T-helper 1 cell (primary cell): ENCODE measurements around the gene RILPL1.
"Not testable (repeated sequence)": the region's sequence is repeated elsewhere in the genome, so short reads cannot be mapped to it uniquely, and the experiment has no call there.

Source experiments
- DNase-seq, 5 donors: peaks; one replicate each; pipeline ENCODE4 v3.0.0-alpha.2; 2012 to 2020

The RILPL1 gene

DNA sequence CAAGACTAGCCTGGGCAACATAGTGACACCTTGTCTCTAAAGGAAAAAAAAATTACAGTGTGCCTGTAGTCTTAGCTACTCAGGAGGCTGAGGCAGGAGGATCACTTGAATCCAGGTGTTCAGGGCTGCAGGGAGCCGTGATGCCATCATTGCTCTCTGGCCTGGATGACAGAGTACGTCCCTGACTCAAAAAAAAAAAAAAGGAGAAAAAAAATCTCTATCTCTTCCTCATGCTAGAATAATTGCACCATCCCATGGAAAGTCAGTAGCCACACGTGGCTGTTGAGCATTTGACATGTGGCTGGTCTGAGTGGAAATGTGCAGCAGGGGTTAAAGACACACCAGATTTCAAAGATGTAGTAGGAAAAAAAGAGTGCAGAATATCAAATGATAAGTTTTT, 3.8 kb downstream of the RILPL1 start:
- DNase-seq: no peak

DNA sequence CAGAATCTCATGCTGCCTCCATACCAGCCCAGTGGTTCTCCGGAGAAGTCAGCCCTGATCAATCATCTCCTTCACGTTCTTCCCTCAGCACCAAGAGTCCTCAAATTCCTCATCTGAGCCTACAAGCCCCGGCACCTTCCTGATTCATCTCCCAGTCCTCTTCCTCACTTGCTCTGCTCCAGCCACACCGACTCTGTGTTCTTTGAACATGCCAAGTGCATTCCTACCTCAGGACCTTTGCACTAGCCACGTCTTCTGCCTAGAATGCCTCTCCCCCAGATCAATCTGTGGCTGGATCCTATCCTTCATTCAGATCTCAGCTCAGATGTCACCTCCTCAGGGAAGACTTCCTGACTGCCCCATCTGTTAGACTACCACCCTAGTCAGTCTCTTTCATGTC, 4.7 kb downstream of the RILPL1 start:
- no peak for DNase-seq

- DNase-seq: no peak
Measured at GRCh38 chr12:123526542-123527080, 6.9 kb downstream of the RILPL1 start.

DNA sequence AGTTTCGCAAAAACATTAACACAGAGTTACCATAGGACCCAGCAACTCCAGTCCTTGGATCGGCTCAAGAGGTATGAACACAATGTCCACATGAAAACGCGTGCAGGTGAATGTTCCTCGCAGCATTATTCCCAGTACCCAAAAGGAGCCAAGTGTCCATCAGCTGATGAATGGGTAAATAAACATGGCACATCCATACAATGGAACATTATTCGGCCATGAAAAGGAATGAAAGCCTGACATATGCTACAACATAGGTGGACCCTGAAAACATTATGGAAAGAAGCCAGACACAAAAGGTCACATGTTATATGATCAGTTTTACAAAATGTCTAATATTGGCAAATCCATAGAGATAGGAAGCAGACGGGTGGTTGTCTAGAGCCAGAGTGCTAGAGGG, 9.1 kb downstream of the RILPL1 start:
- no peak for DNase-seq

DNA sequence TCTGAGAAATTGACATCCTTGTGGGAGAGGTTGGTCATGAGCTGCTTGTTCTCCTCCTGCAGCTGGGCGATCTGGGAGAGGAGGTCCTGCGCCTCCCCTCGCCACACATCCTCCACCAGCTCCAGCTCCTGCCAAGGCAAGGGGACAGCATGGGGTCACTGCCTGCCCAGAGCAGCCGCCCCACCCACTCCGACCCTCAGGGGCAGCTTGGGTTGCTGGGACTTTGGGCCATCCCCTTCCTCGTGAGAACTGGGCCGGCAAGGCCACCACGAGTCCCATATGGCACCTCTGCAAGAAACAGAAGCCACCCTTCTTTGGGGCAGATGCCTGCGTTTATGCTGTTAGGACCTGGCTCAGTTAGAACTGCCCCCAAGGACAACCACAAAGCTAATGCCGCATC, 10.0 kb downstream of the RILPL1 start:
- DNase-seq: no peak

GRCh38 chr12:123522164-123522563, 11.4 kb downstream of the RILPL1 start:
- no peak for DNase-seq

DNA sequence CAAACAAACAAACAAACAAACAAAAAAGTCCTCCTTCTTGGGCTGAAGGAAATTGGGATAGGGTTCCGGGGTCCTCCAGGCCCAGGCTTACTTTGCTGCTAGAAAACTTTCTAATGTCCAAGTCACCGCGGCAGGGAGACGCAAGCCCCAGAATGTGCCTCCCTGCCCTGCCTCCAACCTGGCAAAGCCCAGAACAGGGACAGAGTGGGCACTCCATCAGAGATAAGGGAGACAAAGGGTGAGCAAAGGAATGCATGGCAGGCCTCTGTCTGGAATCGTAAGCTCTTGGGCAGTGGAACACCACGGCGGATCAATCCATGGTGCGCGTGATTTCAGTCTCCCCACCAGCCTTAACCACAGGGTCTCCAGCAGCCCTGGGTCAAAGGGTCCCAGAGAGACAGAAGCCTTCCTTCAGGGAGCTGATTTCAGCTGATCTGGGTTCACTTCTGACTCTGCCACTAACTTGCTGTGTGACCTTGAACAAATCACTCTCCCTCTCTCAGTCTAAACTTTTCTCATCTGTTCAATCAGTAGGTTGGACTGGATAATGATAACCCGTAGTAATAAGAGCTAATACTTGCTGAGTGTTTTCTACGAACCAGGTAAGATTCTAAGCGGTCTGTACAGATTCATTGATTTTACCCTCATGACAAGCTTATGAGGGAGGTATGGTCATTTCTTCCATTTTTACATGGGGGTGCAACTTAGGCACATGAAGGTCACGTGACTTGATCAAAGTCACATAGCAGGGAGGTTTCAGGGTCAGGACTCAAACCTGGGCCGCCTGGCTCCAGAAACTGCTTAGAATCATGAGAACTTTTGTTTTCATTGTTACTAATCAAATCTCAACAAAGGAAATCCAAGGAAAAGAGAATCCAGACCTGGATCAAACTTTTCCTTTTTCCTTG, 12.7 kb downstream of the RILPL1 start:
- DNase-seq: no peak

- no peak for DNase-seq
Measured at GRCh38 chr12:123519141-123520001, 14.1 kb downstream of the RILPL1 start.

GRCh38 chr12:123516216-123516780, 17.2 kb downstream of the RILPL1 start:
- no peak for DNase-seq

- DNase-seq: not testable (repeated sequence)
Measured at GRCh38 chr12:123514582-123515221, 18.8 kb downstream of the RILPL1 start.

- no peak for DNase-seq
Measured at GRCh38 chr12:123513805-123514204, 19.7 kb downstream of the RILPL1 start.

DNA sequence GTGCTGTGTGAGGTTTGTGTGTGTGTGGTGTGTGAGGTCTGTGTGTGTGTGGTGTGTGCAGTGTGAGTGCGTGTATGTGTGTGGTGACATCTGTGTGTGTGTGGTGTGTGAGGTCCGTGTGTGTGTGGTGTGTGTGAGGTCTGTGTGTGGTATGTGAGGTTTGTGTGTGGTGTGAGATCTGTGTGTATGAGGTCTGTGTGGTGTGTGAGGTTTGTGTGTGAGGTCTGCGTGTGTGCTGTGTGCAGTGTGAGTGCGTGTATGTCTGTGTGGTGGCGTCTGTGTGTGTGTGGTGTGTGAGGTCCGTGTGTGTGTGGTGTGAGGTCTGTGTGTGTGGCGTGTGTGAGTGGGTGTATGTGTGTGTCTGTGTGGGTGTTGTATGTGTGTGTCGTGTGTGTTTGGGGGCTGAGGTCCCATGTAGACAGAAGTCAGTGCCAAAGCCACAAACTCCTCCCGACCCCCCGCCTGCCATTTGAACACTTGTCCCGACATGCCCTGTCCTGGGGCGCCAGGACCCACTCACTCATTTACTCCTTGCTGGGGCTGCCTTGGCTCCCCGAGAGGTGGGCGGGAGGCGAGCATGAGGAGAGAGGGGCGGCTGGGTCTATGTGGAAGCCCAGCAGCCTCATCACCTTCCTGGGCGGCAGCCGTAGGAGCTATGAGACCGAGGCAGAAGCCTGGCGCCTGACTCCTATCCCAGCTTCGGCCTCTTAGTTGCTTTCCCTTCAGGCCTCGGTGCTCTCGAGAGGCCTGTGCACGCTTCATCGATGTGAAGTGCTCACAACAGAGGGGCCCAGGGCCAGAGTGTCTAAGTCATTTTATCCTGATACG, 20.5 kb downstream of the RILPL1 start:
- no peak for DNase-seq

GRCh38 chr12:123506843-123507236, 26.7 kb downstream of the RILPL1 start:
- no peak for DNase-seq

GRCh38 chr12:123506059-123506842, 27.3 kb downstream of the RILPL1 start:
- DNase-seq: no peak

DNA sequence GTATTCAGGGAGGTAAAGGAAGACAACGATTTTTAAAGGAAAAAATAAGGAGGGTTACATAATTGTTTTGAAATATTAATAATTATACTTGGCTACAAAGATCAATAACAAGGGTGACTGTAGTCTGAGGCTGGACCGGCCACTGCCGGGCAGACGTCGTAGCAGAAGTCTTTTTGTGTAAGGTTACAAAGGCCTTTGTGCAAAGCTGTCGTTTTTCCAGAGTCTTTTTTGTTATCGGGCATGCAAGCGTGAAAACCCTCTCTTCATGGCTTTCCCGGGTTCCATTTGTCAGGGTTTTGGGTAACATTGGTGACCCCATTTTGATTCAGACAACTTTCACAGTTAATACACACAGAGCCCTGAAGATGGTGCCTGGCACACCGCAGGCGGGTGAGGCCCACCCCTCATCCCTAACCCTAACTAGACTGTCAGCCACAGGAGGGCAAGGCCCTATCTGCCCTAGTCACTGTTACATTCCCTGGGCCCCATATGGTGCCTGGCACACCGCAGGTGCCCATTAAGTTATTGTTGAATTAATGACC, 31.3 kb downstream of the RILPL1 start:
- no peak for DNase-seq

DNA sequence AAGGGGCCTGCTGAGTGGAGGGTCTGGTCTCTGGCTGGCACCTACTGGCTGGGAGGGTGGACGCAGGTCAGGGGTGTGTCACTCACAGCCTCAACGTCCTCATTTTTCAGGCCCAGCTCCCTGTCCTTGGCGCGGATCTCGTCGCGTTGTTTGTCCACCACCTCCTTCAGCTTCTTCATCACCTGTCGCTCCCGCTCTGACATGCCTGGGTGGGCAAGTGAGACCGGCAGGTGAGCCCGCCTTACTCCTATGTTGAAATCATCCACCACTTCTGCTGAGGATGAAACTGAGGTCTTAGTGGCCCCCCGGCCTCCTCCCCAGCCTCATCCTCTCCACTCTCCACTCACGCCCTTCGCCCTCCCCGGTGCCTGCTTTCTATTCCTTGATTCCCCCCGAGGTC, 34.2 kb downstream of the RILPL1 start:
- no peak for DNase-seq

DNA sequence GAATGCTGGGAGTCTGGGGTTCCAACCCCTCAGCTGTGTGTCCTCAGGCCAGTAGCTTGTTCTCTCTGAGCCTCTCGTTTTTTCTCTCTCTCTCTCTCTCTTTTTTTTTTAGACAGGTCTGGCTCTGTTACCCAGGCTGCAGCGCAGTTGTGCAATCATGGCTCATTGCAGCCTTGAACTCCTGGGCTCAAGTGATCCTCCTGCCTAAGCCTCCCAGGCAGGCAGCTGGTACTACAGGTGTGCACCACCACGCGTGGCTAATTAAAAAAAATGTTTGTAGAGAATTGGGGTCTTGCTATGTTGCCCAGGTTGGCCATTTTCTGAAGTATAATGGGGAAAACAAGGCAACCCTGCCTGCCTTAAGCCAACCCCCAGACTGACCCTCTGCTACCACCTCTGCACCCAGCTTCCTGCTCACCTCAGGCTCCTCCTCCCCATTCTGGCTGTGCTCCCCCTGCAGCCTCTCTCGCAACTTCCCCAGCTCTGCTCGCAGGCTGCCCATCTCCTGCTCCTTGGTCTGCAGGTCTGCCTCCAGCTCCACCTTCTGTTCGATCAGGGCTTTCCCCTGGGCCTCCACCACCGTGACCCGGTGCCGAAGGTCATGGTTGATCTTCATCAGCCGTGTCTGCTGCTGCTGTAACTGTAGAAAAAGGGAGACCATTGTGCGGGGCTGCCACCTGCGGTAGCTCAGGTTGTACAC, 35.2 kb downstream of the RILPL1 start:
- DNase-seq: no peak

DNA sequence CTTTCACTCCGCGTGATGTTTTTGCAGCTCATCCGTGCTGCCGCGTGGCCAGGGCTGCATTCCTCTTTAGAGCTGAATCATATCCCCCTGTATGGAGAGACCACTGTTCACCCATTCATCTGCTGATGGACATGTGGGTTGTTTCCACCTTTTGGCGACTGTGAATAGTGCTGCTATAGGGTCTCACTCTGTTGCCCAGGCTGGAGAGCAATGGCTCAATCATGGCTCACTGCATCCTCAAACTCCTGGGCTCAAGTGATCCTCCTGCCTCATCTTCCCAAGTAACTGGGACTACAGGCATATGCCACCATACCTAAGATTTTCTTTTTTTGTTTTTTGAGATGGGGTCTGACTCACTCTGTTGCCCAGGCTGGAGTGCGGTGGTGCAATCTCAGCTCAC, 36.5 kb downstream of the RILPL1 start:
- no peak for DNase-seq

DNA sequence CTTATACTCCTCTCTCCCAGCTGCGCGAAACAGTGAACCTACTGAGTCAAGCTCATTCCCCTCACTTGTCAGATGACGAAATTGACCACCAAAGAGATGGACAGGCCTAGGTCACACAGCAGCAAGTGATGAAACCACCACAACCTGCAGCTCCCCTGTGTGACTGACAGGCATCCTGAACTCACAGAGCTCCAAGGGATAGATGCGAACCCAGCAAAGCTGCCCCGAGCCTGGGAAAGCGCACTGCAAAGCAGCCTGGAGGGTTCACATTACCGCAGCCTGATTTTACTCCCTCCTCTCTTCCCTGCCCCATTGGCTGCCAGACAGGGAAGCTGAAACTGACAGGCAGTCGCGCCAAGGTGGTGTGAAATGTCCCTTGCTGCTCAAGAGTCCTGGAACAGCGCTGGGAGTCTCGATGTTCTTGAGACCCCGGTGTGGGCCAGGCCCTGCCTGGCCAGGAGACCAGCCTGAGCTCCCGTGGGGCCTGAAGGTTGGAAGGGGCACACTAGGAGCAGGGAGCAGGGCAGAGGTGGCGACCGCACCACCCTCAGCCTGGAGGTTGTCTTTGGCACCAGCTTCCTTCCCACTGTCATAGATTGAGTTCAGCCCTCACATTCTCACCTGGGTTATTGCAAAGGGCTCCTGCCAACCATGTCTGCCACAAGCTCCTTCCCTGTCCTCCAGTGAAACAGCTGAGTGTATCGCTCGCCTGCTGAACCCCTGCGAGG, 39.2 kb downstream of the RILPL1 start:
- DNase-seq: no peak
